B cell (primary cell): ENCODE results near the gene VAV2. TPM values are rescaled to one million over a fixed set of nuclear protein-coding genes. Genes with fewer than 3 reads are reported as not detected.

Source experiments
- ATAC-seq: fragments of 200-7000 bp; cut with Tn5 transposase; one replicate; pipeline ENCODE4 v1.10.0; 2021; ENCODE audit warnings: low read depth, mild to moderate bottlenecking, moderate number of reproducible peaks, moderate library complexity
- CTCF ChIA-PET: fragments of 350-600 bp; sonication (Branson Sonifier 250); formaldehyde crosslinking; loops from one replicate; lab custom pipeline; 2021; ENCODE audit warnings: antibody characterized with exemption, inconsistent platforms; lab: Charles Lee
- POLR2A ChIA-PET: fragments of 350-600 bp; sonication (Branson Sonifier 250); formaldehyde crosslinking; loops from one replicate; lab custom pipeline; 2021; ENCODE audit warnings: antibody characterized with exemption; lab: Charles Lee
- DNase-seq: peaks from one replicate; pipeline ENCODE4 v3.0.0; 2013
- H2AFZ ChIP-seq: 2 replicates; pipeline ENCODE4 v1.6.1; 2012; ENCODE audit warnings: mild to moderate bottlenecking, low read depth, low read length; ENCODE audit not compliant: insufficient read depth, poor library complexity, severe bottlenecking
- H3K27ac ChIP-seq, 2 donors: 1 replicate in 1 of 2; 2 replicates in 1 of 2; pipeline ENCODE4 v1.5.1; 2012 to 2013; ENCODE audit warnings: low read length in 2 of 2, mild to moderate bottlenecking in 2 of 2, moderate library complexity in 1 of 2
- H3K27me3 ChIP-seq, 4 experiments: fragments of 200-600 bp in 1 of 4; sonication (generic) in 1 of 4; replicated peaks in 1 of 4; 1 replicate in 2 of 4; 2 replicates in 2 of 4; pipeline versions ENCODE4 v1.6.1 to v1.7.0; 2013 to 2016; ENCODE audit warnings: low read length in 3 of 4, mild to moderate bottlenecking in 2 of 4, mixed read lengths in 1 of 4, moderate library complexity in 1 of 4; ENCODE audit not compliant: insufficient read depth in 4 of 4, control insufficient read depth in 3 of 4; ENCODE audit errors: control extremely low read depth in 1 of 4
- H3K36me3 ChIP-seq, 2 experiments: replicated peaks in 1 of 2; 1 replicate in 1 of 2; 2 replicates in 1 of 2; pipeline versions ENCODE4 v1.6.1 to v1.7.1; 2013; ENCODE audit warnings: low read length in 1 of 2; ENCODE audit not compliant: insufficient read depth in 2 of 2, control insufficient read depth in 1 of 2; ENCODE audit errors: control extremely low read depth in 1 of 2, extremely low read depth in 1 of 2
- H3K4me1 ChIP-seq, 2 donors: fragments of 200-600 bp in 1 of 2; sonication (generic) in 1 of 2; 1 replicate in 1 of 2; 2 replicates in 1 of 2; pipeline versions ENCODE4 v1.5.1 to v1.6.1; 2013 to 2017; ENCODE audit warnings: low read length in 2 of 2; ENCODE audit not compliant: control insufficient read depth in 2 of 2, insufficient read depth in 2 of 2
- H3K4me2 ChIP-seq: replicated peaks from 2 replicates; pipeline ENCODE3; 2012; ENCODE audit warnings: mild to moderate bottlenecking, low read depth, low read length; ENCODE audit not compliant: poor library complexity, severe bottlenecking
- H3K4me3 ChIP-seq, 5 experiments: fragments of 200-600 bp in 1 of 5; sonication (generic) in 1 of 5; 1 replicate in 3 of 5; 2 replicates in 2 of 5; pipeline versions ENCODE4 v1.5.1 to v1.7.0; 2011 to 2016; ENCODE audit warnings: low read length in 4 of 5, mild to moderate bottlenecking in 4 of 5, low read depth in 2 of 5, control low read depth in 1 of 5, moderate library complexity in 1 of 5; ENCODE audit not compliant: insufficient read depth in 1 of 5; ENCODE audit errors: control extremely low read depth in 1 of 5, extremely low read depth in 1 of 5
- H3K79me2 ChIP-seq: fragments of 200-600 bp; sonication (generic); one replicate; pipeline ENCODE4 v1.6.0; 2016; ENCODE audit warnings: low read length; ENCODE audit not compliant: control insufficient read depth, insufficient read depth
- H3K9ac ChIP-seq: fragments of 200-600 bp; sonication (generic); 2 replicates; pipeline ENCODE4 v1.6.1; 2017; ENCODE audit warnings: mild to moderate bottlenecking, low read length, moderate library complexity
- H3K9me3 ChIP-seq, 3 donors: one replicate each; pipeline versions ENCODE4 v1.6.1 to v1.7.1; 2013; ENCODE audit warnings: low read length in 2 of 3; ENCODE audit not compliant: control insufficient read depth in 2 of 3, insufficient read depth in 1 of 3; ENCODE audit errors: control extremely low read depth in 1 of 3
- H4K20me1 ChIP-seq: 2 replicates; pipeline ENCODE4 v1.6.0; 2012; ENCODE audit warnings: mild to moderate bottlenecking, low read length; ENCODE audit not compliant: insufficient read depth, control insufficient read depth, poor library complexity, severe bottlenecking
- H3K27ac Mint-ChIP-seq: one replicate; pipeline ENCODE4 v1.8.0; 2021; ENCODE audit warnings: mixed read lengths
- H3K27me3 Mint-ChIP-seq: one replicate; pipeline ENCODE4 v1.8.0; 2021; ENCODE audit warnings: mixed read lengths
- H3K4me1 Mint-ChIP-seq: one replicate; pipeline ENCODE4 v1.8.0; 2021; ENCODE audit warnings: mixed read lengths
- H3K4me3 Mint-ChIP-seq: one replicate; pipeline ENCODE4 v1.8.0; 2021; ENCODE audit warnings: mixed read lengths
- H3K9me3 Mint-ChIP-seq: one replicate; pipeline ENCODE4 v1.8.0; 2022; ENCODE audit warnings: mixed read lengths; ENCODE audit not compliant: insufficient read depth
- EZH2 ChIP-seq: IDR thresholded peaks from 2 replicates; pipeline ENCODE4 v1.6.1; 2012; ENCODE audit warnings: borderline replicate concordance, low read depth, mild to moderate bottlenecking, moderate library complexity, low read length; ENCODE audit not compliant: insufficient read depth, poor library complexity, severe bottlenecking
- WGBS: methylation state at CpG from one replicate; pipeline ENCODE4 v1.1.5; 2013; ENCODE audit warnings: missing lambda C conversion rate; ENCODE audit not compliant: insufficient coverage; 5-methylcytosine and 5-hydroxymethylcytosine counted together
- intact Hi-C: fragments of 100-400 bp; cut with micrococcal nuclease; formaldehyde crosslinking; loops from one replicate; pipeline ENCODE4 v1.10.0; 2022
- polyA plus RNA-seq: library from polyadenylated mRNA; depleted of rRNA; stranded (reverse); fragments of >200 nt; gene quantifications from 2 replicates; pipeline ENCODE4 v1.2.3, GENCODE V29; 2012
- total RNA-seq, 2 donors: library from RNA; stranded (reverse); fragments of 120-200 nt in 1 of 2; gene quantifications; 1 replicate in 1 of 2; 2 replicates in 1 of 2; pipeline versions ENCODE4 v1.2.3 to v1.2.4, GENCODE V29; 2013 to 2022
- TF ChIP-seq, protein P1 (sequence below): fragments of 200-600 bp; IDR thresholded peaks from one replicate; pipeline ENCODE4 v1.8.0; 2022; ENCODE audit warnings: antibody characterized with exemption, mild to moderate bottlenecking

The VAV2 gene
- total and polyA plus RNA-seq, 2 donors (not counting 1 experiment from before 2014, with no cell fraction given): 34.4 to 128 TPM

DNA sequence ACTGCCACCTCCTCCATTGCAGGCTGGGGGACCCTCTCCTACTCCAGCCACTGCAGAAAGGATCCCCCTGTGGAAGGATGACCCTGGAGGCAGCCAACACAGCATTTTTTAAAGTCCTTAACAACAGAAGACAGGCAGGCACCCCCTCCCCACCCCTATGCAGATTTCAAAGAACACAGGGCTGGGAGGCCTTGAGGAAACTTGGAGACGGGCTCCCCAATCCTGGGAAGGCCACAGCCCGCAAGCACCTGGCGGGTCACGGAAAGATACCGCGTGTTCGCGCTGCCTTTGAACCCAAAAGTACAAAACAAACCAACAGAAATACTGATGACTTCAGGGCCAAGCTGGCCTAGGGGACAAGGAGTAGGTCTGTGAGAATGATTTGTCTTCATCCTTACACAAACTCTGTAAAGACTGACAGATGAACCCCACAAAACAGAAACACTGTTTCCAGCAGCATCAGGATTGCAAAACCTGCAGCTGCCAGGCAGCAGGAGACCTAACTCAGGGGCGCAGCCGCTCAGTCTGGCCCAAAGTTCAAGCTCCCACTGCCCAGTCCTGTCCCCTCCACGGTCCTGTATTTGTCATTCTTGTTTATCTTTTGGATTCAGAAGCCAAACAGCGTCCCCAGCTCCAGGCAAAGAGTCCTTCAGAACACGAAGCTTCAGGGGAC, 13.8 kb downstream of the VAV2 start:
- Histone ChIP-seq H3K36me3 (peaks cover 0 to 3% of the 10 kb centered on the region in 2 experiments), H3K4me3 (no peak overlapping the region), H3K9me3 (peaks cover 0 to 3% (median 0%) of the 10 kb centered on the region in 3 donors), H2AFZ (no peak overlapping the region), H3K27ac (peak overlapping the region in 1 of 2 donors; percentile 8), H3K27me3 (no peaks in the 10 kb centered on the region), H4K20me1 (peaks cover 100% of the 10 kb centered on the region), H3K79me2 (peaks cover 100% of the 10 kb centered on the region), H3K4me2 (peak overlapping the region; percentile 87), H3K9ac (no peak overlapping the region), H3K4me1 (peaks cover 65 to 68% of the 10 kb centered on the region in 2 donors)
- no peak for ATAC-seq
- H3K4me3 Mint-ChIP-seq: no peak overlapping the region
- 90% methylated on average over 7 of the region's 13 CpGs for WGBS
- peaks cover 81% of the 10 kb centered on the region for H3K4me1 Mint-ChIP-seq
- intact Hi-C loops: no loop called here
- ChIA-PET CTCF (no interaction called here), POLR2A (no interaction called here)
- no peak for DNase-seq
- no peak for TF ChIP-seq EZH2
- TF ChIP-seq, protein P1, sequence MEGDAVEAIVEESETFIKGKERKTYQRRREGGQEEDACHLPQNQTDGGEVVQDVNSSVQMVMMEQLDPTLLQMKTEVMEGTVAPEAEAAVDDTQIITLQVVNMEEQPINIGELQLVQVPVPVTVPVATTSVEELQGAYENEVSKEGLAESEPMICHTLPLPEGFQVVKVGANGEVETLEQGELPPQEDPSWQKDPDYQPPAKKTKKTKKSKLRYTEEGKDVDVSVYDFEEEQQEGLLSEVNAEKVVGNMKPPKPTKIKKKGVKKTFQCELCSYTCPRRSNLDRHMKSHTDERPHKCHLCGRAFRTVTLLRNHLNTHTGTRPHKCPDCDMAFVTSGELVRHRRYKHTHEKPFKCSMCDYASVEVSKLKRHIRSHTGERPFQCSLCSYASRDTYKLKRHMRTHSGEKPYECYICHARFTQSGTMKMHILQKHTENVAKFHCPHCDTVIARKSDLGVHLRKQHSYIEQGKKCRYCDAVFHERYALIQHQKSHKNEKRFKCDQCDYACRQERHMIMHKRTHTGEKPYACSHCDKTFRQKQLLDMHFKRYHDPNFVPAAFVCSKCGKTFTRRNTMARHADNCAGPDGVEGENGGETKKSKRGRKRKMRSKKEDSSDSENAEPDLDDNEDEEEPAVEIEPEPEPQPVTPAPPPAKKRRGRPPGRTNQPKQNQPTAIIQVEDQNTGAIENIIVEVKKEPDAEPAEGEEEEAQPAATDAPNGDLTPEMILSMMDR: no peak
- H3K9me3 Mint-ChIP-seq: no peaks in the 10 kb centered on the region
- H3K27me3 Mint-ChIP-seq: no peaks in the 10 kb centered on the region
- H3K27ac Mint-ChIP-seq: peak overlapping the region; percentile 53
